Activated CD4-positive, alpha-beta T cell treated with anti-CD3 and anti-CD28 coated beads for 4 hours (primary cell): Measurements from ENCODE around the gene NAA50.

Source experiments
- DNase-seq, 2 donors: peaks; one replicate each; pipeline ENCODE4 v3.0.0-alpha.2; 2020

NAA50 gene

GRCh38 chr3:113741620-113742019 is 4.4 kb downstream of the NAA50 start:
- no peak for DNase-seq

DNA sequence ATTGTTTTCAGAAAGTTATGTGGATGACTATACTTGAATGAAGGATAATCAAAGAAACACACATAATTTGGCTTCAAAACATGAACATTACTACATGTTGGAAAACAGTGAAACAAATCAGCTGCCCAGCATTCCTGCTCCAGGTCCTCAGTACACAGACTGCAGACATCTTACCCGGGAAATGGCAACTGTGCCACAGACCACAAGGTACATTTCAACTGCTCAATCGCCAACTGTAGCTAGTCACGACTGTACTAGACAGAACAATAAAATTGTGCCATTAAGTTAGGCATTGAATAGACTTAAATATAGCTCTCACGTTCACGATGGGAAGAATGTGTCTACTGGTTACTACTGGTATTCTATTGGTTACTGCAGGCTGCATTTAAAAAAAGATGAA is 5.0 kb downstream of the NAA50 start:
- DNase-seq, result no peak

- DNase-seq, result peak; percentile 16 to 25
Measured at GRCh38 chr3:113736548-113737089, 9.4 kb downstream of the NAA50 start.

- no peak for DNase-seq
Measured at GRCh38 chr3:113731694-113732093, 14.4 kb downstream of the NAA50 start.

DNA sequence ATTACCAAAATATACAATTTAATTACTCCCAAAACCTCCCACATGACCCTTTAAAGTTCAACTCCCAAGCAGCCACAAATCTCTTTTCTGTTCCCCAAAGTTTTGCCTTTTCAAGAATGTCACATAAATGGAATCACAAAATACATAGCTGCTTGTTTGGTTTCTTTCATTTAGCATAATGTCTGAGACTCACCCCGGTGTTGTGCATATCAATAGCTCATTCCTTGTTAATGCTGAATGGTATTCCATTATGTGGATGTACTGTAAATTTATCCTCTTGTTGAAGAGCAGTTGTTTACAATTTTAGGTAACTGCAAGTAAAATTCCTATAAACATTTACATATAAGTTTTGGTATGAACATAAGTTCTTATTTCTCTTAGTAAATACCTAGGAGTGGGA is 15.5 kb downstream of the NAA50 start:
- no peak for DNase-seq

DNA sequence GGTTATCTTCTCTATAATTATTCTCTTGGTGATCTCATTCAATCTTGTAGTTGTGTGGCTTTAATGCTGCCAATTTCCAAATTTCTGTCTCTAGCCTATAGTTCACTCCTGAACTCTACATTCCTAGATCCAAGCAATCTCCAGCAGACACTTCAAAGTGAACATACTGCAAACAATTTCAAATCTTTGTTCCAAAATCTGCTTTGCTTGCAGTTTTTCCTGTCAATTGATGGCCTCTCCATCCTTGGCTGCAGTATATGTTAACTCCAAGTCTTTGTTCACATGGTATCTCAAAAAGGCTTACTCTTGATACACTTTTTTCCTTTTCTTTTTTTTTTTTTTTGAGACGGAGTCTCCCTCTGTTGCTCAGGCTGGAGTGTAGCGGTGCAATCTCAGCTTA is 17.4 kb downstream of the NAA50 start:
- no peak for DNase-seq

- DNase-seq, result no peak
Measured at GRCh38 chr3:113721636-113722035, 24.4 kb downstream of the NAA50 start.

DNA sequence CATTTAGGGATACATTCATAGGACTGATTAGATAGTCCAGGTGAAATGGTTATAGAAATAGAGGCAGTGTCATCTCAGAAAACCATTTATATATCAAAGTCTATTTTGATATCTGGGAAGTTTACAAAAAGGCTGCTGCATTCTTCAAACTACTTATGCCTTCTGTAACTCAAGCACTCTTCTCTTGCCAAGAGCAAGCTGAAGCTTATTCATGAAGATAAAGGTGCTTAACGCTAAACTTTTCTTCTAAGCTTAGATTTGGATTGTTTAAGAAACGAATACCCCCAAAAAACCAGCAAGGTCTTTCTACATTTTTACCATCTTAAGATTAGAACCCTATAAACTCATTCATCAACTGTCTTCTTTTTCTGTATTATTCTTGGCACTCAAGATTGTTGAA is 26.3 kb downstream of the NAA50 start:
- no peak for DNase-seq

- no peak for DNase-seq
Measured at GRCh38 chr3:113719294-113719693, 26.8 kb downstream of the NAA50 start.

DNA sequence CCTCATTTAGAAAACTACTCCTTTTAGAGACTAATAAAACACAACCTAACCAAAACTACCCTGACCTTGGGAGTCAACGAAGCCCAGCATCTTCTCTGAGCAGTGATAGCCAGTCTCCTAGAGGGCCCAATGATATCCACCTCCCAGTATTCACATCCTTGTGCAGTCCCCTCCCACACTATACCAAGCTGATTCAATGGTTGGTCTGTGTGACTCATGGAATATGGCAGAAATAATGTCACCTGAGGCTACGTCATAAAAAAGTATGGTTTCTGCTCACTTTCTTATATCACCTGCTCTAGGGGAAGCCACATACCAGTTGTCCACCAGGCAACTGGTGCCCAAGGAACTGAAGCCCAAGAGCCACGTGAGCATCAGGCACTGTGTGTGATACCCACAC is 28.2 kb downstream of the NAA50 start:
- no peak for DNase-seq

- DNase-seq, result no peak
Measured at GRCh38 chr3:113717308-113717707, 28.7 kb downstream of the NAA50 start.

DNA sequence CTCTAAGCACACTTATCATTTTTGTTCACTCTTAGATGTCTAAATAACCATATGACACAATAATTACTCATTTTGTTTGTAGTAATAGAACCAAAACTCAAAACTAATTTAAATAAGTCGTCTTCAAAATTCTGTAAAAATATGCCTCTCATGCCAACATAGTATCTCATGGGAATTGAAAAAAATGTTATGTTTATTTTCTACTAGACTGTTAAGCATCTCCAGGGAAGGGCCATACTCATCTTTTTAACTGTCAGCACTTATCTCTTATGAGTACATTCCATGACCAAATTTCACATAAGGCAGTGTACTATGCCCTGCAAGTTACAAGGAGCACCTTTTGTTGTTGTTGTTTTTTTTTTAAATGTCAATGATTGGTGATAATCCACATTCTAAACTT is 31.3 kb downstream of the NAA50 start:
- no peak for DNase-seq

DNA sequence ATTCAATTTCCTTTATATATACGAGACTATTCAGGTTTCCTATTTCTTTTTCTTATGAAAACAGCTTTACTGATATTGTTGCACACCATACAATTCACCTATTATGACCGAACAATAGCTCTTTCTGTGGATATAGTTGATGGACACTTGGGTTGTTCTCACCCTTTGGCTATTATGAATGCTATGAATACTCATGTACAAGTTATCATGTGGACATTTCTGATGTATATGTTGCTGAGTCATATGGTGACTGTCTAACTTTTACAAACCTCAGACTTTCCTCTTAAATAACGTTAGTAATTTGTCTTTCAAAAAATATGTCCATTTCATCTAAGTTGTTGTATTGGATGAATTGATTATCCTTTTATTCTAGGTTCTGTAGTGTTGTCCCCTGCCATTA is 33.9 kb downstream of the NAA50 start:
- no peak for DNase-seq

DNA sequence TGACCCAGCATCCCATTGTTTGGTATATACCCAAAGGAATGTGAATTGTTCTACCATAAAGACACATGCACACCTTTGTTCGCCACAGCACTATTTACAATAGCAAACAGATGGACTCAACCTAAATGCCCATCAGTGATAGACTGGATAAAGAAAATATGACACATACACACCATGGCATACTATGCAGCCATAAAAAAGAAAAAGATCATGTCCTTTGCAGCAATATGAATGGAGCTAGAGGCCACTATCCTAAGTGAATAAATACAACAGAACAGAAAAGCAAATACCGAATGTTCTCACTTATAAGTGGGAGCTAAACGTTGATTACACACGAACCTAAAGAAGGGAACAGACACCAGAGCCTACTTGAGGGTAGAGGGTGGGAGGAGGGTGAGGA is 38.2 kb downstream of the NAA50 start:
- no peak for DNase-seq

DNA sequence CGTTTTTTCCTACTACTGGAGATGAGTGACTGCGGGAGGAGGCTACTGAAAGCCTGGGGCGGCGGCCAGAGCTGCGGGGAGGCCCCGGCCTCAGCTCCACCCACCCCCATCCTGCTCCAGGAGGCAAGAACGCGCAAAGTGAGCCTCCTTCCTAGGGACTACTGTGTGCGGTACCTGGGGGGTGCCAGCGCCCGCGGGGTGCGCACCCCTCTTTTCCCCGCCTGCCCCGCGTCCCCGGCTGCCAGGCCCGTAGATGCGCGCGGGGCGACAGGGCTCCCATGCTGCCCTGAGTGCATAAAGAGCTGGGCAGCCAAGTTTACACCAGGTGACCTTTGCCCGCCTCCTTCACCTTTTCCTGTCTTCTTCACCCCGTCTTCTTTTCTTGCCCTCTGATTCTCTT is 47.1 kb downstream of the NAA50 start:
- DNase-seq, result no peak

DNA sequence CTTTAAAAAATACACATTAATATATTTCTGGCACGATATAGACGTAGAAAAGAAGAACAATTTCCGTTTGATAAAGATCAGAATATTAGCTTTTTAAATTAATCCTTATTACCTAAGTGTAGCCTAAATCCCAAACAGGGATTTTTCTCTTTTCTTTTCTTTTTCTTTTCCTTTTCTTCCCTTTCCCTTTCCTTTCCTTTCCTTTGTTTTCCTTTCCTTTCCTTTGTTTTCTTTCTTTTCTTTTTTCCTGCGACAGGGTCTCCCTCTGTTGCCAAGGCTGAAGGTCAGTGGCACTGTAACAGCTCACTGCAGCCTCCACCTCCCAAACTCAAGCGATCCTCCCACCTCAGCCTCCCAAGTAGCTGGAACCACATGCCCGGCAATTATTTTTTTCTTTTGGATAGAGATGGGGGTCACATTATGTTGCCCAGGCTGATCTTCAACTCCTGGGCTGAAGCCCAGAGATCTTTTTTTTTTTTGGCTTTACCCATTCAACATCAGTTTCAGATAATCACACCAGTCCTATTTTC is 47.8 kb downstream of the NAA50 start:
- DNase-seq, result no peak

DNA sequence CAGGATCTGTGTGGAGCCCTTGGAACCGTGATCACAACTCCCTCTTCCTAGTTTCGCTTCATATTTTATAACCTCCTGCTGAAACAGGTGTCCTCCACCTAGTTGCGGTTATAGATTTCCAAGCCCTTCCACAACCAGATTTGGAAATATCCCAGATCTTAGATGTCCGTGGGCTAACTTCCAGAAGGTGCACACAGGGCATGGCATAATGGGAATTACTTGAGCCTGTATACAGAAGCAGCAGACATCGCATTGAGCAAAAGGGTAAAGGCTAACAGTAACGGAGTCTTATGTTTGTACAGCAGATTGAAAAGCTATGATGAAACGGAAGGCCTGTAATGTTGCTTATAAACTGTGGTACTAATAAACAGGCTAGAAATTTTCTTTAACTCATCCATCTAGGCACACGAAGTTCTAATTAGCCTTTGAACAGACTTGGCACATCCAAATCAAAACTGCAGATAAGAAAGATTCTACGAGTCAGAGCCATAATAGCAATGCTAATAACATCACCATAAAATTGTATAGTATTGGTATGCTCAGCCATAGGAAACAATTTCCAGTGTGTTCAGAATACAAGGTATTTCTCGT is 48.5 kb downstream of the NAA50 start:
- no peak for DNase-seq

DNA sequence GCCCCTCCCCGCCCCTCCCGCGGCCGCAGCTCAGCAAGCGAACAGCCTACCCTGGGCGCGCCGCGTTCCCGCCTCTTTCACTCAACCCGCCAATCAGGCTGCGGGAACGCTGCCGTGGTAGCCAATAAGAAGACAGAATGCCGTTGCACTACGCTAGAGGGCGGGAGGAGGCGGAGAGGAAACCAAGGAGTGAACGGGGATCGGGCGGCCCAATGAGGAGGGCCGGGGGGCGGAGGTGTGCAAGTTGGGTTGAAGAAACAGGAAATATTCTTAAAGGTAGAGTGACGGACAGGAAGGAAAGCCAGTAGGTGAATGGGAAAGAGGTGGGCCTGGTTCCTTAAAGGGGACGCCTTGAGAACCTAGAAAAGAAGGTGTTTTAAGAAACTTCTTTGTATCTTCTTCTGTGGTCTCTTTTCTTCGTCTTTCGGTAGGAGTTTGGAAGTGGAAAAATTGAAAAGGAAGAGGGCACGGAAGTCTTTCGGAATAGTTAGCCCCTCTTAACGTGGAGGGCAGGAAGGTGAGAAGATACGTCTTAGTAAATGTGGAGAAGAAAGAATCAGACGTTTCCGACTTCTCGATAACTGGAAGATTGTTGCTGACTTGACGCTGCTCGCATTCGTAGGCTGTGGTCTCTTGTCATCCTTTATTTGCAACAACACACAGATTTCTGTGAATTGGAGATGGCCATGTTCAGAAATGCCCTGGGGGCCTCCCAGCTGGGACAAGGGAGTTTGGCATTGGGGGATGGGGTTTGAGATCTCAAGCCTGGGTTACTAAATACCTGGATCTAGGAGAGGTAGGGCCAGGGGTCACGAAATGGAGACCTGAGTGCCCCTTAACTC is 49.2 kb downstream of the NAA50 start:
- peak; percentile 98 to 99 for DNase-seq

- peak; percentile 76 to 84 for DNase-seq
Measured at GRCh38 chr3:113695786-113696645, 50.0 kb downstream of the NAA50 start, which contains the start of gene USF3. USF3 (minus strand) TSS chr3:113696642; CDS start chr3:113674878, 21,764 bp downstream.

DNA sequence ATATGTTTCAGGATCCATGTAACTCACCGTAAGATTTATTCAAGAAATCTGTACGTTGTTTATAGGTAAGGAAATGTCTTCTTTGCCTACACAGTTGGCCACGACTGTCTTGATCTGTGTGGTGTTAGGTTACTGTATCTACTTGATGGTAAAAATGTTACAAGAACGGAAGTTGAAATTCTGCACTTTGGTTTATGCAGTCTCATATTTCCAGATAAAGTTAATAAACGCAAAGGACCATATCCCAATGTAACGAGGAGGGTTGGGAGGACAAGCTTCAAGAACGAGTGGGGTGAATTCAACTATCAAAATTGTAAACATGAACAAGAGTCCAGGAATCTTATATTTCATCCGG is 50.6 kb downstream of the NAA50 start:
- DNase-seq, result no peak

DNA sequence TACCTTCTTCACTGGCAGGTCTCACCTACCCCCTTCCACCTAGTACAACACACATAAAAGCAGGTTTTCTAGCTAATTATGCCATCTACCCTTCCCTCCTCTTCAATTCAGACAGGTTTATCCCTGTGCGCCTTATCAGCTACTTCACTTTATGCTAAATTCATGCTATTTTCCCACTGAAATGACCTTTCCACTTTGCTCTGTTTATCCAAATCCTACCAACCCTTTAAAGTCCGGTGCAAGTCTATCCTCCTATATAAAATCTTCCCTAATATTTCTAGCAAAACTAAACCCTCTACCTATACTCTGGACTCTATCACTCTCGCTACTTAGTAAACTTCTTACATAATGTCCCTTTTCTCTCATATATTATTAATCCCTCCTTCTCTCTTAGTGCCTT is 55.6 kb downstream of the NAA50 start:
- no peak for DNase-seq

DNA sequence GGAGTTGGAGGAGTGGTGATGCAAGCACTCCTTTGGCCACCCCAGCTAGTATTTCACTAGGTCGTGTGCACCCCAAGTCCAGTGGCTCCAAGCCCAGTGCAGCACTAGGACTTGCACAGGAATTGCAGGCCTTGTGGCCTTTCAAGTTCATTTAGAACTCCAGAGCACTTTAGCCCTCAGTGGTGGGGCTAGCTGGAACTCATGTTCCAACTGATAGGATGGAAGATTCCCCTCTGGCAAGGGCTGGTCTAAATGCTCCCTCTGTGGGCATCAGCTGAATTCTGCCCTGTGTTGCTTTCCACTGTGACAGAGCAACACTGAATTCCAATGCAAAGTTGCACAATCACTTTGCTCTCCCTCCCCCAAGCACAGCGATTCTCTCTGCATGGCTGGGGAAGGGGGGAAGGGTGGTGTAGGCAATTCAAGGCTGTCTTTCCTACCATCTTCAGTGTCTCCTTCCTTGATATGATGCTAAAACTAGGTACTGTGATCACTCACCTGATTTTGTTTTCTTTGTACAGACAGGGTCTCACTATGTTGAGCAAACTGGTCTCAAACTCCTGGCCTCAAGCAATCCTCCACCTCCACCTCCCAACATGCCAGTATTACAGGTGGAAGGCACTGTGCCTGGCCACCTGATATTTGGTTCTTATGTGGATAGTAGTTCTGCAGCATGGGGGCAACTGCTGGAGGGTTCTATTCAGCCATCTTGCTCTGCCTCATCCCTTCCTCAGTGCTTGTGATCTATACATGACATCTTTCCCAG is 59.9 kb downstream of the NAA50 start:
- DNase-seq, result no peak
